Transverse colon (tissue), 4 donors: ENCODE results near the gene LARP4B. TPM values are rescaled to one million over a fixed set of nuclear protein-coding genes. Genes with fewer than 3 reads are reported as not detected.

ENCODE experiments used
- DNase-seq: peaks from one replicate; pipeline ENCODE4 v3.0.0-alpha.2; 2019
- H3K27ac ChIP-seq, 4 donors: fragments of 200-600 bp; sonication (generic); 2 replicates each; pipeline ENCODE4 v1.5.1; 2016 to 2018; ENCODE audit warnings: inconsistent platforms in 4 of 4
- H3K27me3 ChIP-seq: fragments of 200-600 bp; sonication (generic); 2 replicates; pipeline ENCODE4 v1.5.1; 2017; ENCODE audit warnings: inconsistent platforms
- H3K36me3 ChIP-seq, 4 donors: fragments of 200-600 bp; sonication (generic); 2 replicates each; pipeline ENCODE4 v1.5.1; 2017 to 2019; ENCODE audit warnings: inconsistent platforms in 4 of 4
- H3K4me1 ChIP-seq, 4 donors: fragments of 200-600 bp; sonication (generic); 2 replicates each; pipeline ENCODE4 v1.5.1; 2017 to 2020; ENCODE audit warnings: inconsistent platforms in 4 of 4
- H3K4me3 ChIP-seq, 4 donors: fragments of 200-600 bp; sonication (generic); 1 replicate in 1 of 4; 2 replicates in 3 of 4; pipeline versions ENCODE4 v1.5.1 to v1.6.1; 2017 to 2019; ENCODE audit warnings: inconsistent platforms in 4 of 4
- H3K9me3 ChIP-seq, 2 donors: fragments of 200-600 bp; sonication (generic); 2 replicates each; pipeline ENCODE4 v1.5.1; 2017 to 2019; ENCODE audit warnings: inconsistent platforms in 2 of 2
- EP300 ChIP-seq: sonication (generic); formaldehyde crosslinking; IDR thresholded peaks from one replicate; pipeline ENCODE4 v1.6.1; 2017; ENCODE audit warnings: antibody characterized with exemption, low read depth
- POLR2A ChIP-seq: fragments of 450-650 bp; IDR thresholded peaks from one replicate; pipeline ENCODE4 v1.6.1; 2016; ENCODE audit warnings: antibody characterized with exemption, mild to moderate bottlenecking, moderate library complexity
- POLR2AphosphoS5 ChIP-seq, 3 donors: sonication (generic); formaldehyde crosslinking; IDR thresholded peaks; one replicate each; pipeline ENCODE4 v1.6.1; 2016; ENCODE audit warnings: antibody characterized with exemption in 3 of 3
- WGBS, 2 donors: methylation state at CpG; one replicate each; pipeline ENCODE4 v1.1.5; 2018; ENCODE audit warnings: low coverage in 1 of 2; 5-methylcytosine and 5-hydroxymethylcytosine counted together
- in situ Hi-C, 4 donors: fragments of 200-750 bp; cut with MboI; loops; one replicate each; pipeline versions ENCODE4 v1.15.0 to v1.15.1; 2017; ENCODE audit warnings: low sequenced_read_pairs in 3 of 4, low pct_ligation_motif_present in 1 of 4, low pct_unique_long_range_greater_than_20kb in 1 of 4
- intact Hi-C: fragments of 100-400 bp; cut with DNase I; formaldehyde crosslinking; loops from one replicate; pipeline ENCODE4 v1.15.1; 2023; ENCODE audit warnings: low total_unique reads
- total RNA-seq, 4 donors: library from RNA; depleted of rRNA; stranded (reverse); fragments of >200 nt; gene quantifications; one replicate each; pipeline ENCODE4 v1.1.0, GENCODE V29; 2016
- TF ChIP-seq, protein P1 (sequence below), 5 experiments: fragments of 200-600 bp in 3 of 5; fragments of 450-650 bp in 2 of 5; sonication (generic) in 3 of 5; IDR thresholded peaks; 1 replicate in 2 of 5; 2 replicates in 3 of 5; pipeline ENCODE4 v1.5.1; 2016 to 2017; ENCODE audit warnings: antibody characterized with exemption in 5 of 5, inconsistent platforms in 3 of 5, mild to moderate bottlenecking in 2 of 5, moderate library complexity in 1 of 5

Gene LARP4B
- total RNA-seq, 4 donors from 2014 or later = 89.2 to 148 (median 96.4) TPM

DNA sequence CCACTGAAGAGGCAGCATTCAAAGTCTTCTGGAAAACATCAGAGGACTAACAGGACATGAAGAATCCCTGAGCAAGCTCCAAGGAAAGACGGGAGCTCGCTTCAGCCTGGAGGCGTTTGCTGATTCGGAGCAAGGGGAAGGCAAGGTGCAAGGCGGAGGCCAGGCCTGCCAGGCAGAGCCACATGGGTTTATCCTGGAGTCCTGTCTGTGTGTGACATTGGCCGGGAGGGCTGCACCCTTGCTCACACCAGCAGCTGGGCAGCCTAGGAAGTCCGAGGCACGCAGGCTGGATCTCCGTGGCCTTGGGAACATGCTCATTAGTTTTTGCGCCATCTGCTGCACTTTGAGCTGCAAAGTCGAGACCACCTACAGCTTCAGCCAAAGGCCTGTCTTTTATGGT, 22.3 kb upstream of the LARP4B start:
- H3K9me3 ChIP-seq = no peaks in the 10 kb centered on the region
- no peaks in the 10 kb centered on the region for H3K4me1 ChIP-seq
- TF ChIP-seq, protein P1, sequence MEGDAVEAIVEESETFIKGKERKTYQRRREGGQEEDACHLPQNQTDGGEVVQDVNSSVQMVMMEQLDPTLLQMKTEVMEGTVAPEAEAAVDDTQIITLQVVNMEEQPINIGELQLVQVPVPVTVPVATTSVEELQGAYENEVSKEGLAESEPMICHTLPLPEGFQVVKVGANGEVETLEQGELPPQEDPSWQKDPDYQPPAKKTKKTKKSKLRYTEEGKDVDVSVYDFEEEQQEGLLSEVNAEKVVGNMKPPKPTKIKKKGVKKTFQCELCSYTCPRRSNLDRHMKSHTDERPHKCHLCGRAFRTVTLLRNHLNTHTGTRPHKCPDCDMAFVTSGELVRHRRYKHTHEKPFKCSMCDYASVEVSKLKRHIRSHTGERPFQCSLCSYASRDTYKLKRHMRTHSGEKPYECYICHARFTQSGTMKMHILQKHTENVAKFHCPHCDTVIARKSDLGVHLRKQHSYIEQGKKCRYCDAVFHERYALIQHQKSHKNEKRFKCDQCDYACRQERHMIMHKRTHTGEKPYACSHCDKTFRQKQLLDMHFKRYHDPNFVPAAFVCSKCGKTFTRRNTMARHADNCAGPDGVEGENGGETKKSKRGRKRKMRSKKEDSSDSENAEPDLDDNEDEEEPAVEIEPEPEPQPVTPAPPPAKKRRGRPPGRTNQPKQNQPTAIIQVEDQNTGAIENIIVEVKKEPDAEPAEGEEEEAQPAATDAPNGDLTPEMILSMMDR (IDR thresholded peaks at IDR 0.05) = no peak
- no peak for TF ChIP-seq POLR2A
- no peak for TF ChIP-seq POLR2AphosphoS5 (IDR thresholded peaks at IDR 0.05)
- no peak for TF ChIP-seq EP300
- DNase-seq = no peak
- H3K27ac ChIP-seq = no peak overlapping the region
- H3K27me3 ChIP-seq = no peaks in the 10 kb centered on the region
- intact Hi-C loops = no loop called here
- in situ Hi-C loops = no loop called here
- H3K36me3 ChIP-seq = no peaks in the 10 kb centered on the region
- 89% methylated on average over 11 of the region's 11 CpGs; no CpG with 5 or more reads in 1 of the 2 donors for WGBS, 2 donors
- no peak overlapping the region for H3K4me3 ChIP-seq

DNA sequence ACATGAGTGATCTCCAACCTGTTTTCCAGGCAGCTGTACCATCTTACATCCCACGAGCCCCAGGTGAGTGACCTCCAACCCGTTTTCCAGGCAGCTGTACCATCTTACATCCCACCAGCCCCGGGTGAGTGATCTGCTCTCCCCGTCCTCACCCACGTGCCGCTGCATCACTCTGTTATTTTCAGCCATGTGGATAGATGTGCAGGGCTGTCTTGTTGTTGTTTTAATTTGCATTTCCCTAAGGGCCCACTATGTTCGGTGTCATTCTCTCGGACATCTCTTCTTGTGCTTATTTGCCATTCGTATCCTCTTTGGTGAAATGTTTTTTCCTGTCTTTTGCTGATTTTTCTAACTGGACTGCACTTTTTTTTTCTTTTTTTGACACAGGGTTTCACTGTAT, 17.9 kb upstream of the LARP4B start:
- Histone ChIP-seq H3K9me3 (no peaks in the 10 kb centered on the region), H3K27me3 (no peaks in the 10 kb centered on the region), H3K4me3 (no peak overlapping the region), H3K4me1 (no peaks in the 10 kb centered on the region), H3K36me3 (no peaks in the 10 kb centered on the region), H3K27ac (no peak overlapping the region)
- DNase-seq = no peak
- intact Hi-C loops (no loop called here), in situ Hi-C loops (no loop called here)
- TF ChIP-seq, protein P1 (IDR thresholded peaks at IDR 0.05) = no peak
- TF ChIP-seq POLR2A (no peak), POLR2AphosphoS5 (IDR thresholded peaks at IDR 0.05) (no peak), EP300 (no peak)
- WGBS, 2 donors = 77 to 88% methylated on average over 9 of the region's 9 CpGs

DNA sequence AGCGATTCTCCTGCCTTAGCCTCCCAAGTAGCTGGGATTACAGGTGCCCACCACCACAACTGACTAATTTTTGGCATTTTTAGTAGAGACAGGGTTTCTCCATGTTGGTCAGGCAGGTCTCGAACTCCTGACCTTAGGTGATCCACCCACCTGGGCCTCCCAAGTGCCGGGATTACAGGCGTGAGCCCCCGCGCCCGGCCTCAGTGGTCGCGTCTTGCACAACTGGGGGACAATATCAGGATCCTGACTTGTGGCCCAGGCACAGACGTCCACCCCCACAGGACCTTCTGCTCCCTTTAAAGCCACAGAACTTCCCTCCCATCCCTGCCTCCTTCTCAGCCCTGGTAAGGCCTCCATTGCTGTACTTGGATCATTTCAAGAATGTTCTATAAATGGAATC, 16.8 kb upstream of the LARP4B start:
- no peaks in the 10 kb centered on the region for H3K9me3 ChIP-seq
- H3K4me3 ChIP-seq = no peak overlapping the region
- in situ Hi-C loops = no loop called here
- 93 to 99% methylated on average over 3 to 10 of the region's 10 CpGs for WGBS, 2 donors
- H3K27ac ChIP-seq = no peak overlapping the region
- TF ChIP-seq POLR2AphosphoS5 (IDR thresholded peaks at IDR 0.05) = no peak
- no peak for TF ChIP-seq EP300
- no peak for TF ChIP-seq POLR2A
- TF ChIP-seq, protein P1 (IDR thresholded peaks at IDR 0.05) = no peak
- no peaks in the 10 kb centered on the region for H3K27me3 ChIP-seq
- no peaks in the 10 kb centered on the region for H3K36me3 ChIP-seq
- intact Hi-C loops = no loop called here
- DNase-seq = no peak
- no peaks in the 10 kb centered on the region for H3K4me1 ChIP-seq

DNA sequence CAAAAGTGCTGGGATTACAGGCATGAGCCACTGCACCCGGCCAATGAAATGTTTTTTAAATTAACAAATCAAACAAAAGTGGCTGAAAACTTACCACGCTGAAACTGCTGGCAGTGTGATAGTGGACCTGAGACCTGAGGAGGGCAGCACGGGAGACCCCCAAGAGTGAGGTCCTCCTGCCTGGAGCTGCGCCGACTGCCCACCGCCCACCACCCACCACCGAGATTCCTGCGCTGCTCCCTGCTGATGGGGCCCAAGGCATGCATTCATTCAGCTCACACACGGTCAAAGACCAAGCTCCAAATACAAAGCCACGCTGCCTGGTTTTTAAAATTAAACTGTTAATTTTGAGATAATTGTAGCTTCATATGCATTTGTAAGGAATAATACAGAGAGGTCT, 16.4 kb upstream of the LARP4B start:
- H3K9me3 ChIP-seq = no peaks in the 10 kb centered on the region
- no peak overlapping the region for H3K4me3 ChIP-seq
- no peaks in the 10 kb centered on the region for H3K4me1 ChIP-seq
- no peak overlapping the region for H3K27ac ChIP-seq
- no peak for DNase-seq
- H3K27me3 ChIP-seq = no peaks in the 10 kb centered on the region
- H3K36me3 ChIP-seq = no peaks in the 10 kb centered on the region
- 96% methylated on average over 10 of the region's 10 CpGs; no CpG with 5 or more reads in 1 of the 2 donors for WGBS, 2 donors
- TF ChIP-seq POLR2AphosphoS5 (IDR thresholded peaks at IDR 0.05) (no peak), POLR2A (no peak), EP300 (no peak)
- TF ChIP-seq, protein P1 (IDR thresholded peaks at IDR 0.05) = no peak
- in situ Hi-C loops = no loop called here
- intact Hi-C loops = no loop called here
